ENCODE data around the gene ANAPC7. TPM values are rescaled to one million over a fixed set of nuclear protein-coding genes. Genes with fewer than 3 reads are reported as not detected.

ANAPC7 gene
- polyA plus RNA-seq, 1 donor (not counting 4 experiments of a cell fraction or from before 2014, with no cell fraction given): 68.2 TPM

DNA sequence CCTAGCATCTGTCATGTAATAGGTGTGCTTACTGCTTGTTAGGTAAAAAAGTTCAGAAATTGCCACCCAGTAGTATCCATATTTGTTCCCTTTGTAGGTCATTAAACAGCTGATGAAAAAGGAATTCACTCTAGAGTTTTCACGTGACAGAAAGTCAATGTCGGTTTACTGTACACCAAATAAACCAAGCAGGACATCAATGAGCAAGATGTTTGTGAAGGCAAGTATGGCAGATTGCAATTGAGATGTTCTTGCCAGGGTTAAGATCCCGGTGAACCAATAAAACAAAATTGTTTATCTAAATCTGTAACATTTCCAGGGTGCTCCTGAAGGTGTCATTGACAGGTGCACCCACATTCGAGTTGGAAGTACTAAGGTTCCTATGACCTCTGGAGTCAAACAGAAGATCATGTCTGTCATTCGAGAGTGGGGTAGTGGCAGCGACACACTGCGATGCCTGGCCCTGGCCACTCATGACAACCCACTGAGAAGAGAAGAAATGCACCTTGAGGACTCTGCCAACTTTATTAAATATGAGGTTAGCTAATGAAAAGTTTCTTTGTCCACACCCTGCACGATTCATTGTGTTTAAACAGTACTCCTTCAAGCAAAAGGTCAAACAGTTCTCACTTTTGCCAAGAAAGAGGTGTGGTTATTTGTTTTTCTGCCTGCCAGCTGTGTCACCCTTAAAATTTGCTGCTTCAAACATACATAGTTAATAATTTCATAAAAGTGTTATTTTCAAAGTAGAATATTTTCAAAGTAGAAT is 64.1 kb downstream of the ANAPC7 start:
- H3K36me3 ChIP-seq (ENCODE audit: control insufficient read depth in 2 of 2, extremely low read depth in 1 of 2, insufficient read depth in 2 of 2, low read length in 2 of 2): peaks cover 59 to 77% of the 10 kb centered on the region in 2 experiments
- no peak overlapping the region for H3K9ac ChIP-seq (ENCODE audit: control insufficient read depth, extremely low read depth, insufficient read depth, low read length)
- no peak overlapping the region for H3K4me2 ChIP-seq (ENCODE audit: control insufficient read depth, extremely low read depth, insufficient read depth, low read depth, low read length)
- dilution Hi-C loops (cut with MboI; ENCODE audit: extremely low pct_ligation_motif_present, low sequenced_read_pairs): no loop called here
- H3K79me2 ChIP-seq (ENCODE audit: control insufficient read depth, insufficient read depth, low read length): peaks cover 30% of the 10 kb centered on the region
- DNase-seq (ENCODE audit: low read depth, low spot score) (no peak), FAIRE-seq (peak; percentile 9)
- no peak overlapping the region for H3K4me3 ChIP-seq (ENCODE audit: control insufficient read depth in 2 of 3, extremely low read depth in 1 of 3, insufficient read depth in 2 of 3, low read depth in 1 of 3, low read length in 3 of 3)
- no peaks in the 10 kb centered on the region for H3K9me1 ChIP-seq (ENCODE audit: control insufficient read depth, extremely low read depth, insufficient read depth, low read length)
- no peak overlapping the region for H2AFZ ChIP-seq (ENCODE audit: control insufficient read depth, low read length)
- no peaks in the 10 kb centered on the region for H3K9me3 ChIP-seq (ENCODE audit: control insufficient read depth, low read depth, low read length)
- no peaks in the 10 kb centered on the region for H3K27me3 ChIP-seq (ENCODE audit: control insufficient read depth, extremely low read depth, insufficient read depth, low read length)
- peaks cover 22% of the 10 kb centered on the region for H3K4me1 ChIP-seq (ENCODE audit: control insufficient read depth, extremely low read depth, insufficient read depth, low read length)
- no peak overlapping the region for H3K27ac ChIP-seq (ENCODE audit: control insufficient read depth, insufficient read depth, low read length)
- H4K20me1 ChIP-seq (ENCODE audit: control insufficient read depth, extremely low read depth, insufficient read depth, low read length): no peaks in the 10 kb centered on the region
- TF ChIP-seq EZH2 (IDR thresholded peaks at IDR 0.05; ENCODE audit: low read length): no peak
- TF ChIP-seq, protein P1, sequence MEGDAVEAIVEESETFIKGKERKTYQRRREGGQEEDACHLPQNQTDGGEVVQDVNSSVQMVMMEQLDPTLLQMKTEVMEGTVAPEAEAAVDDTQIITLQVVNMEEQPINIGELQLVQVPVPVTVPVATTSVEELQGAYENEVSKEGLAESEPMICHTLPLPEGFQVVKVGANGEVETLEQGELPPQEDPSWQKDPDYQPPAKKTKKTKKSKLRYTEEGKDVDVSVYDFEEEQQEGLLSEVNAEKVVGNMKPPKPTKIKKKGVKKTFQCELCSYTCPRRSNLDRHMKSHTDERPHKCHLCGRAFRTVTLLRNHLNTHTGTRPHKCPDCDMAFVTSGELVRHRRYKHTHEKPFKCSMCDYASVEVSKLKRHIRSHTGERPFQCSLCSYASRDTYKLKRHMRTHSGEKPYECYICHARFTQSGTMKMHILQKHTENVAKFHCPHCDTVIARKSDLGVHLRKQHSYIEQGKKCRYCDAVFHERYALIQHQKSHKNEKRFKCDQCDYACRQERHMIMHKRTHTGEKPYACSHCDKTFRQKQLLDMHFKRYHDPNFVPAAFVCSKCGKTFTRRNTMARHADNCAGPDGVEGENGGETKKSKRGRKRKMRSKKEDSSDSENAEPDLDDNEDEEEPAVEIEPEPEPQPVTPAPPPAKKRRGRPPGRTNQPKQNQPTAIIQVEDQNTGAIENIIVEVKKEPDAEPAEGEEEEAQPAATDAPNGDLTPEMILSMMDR (optimal IDR thresholded peaks at IDR 0.05 in 1 of 3, IDR thresholded peaks at IDR 0.05 in 1 of 3, conservative IDR thresholded peaks at IDR 0.05 in 1 of 3; ENCODE audit: extremely low read depth in 1 of 3, insufficient read depth in 2 of 3, low read length in 3 of 3): no peak

DNA sequence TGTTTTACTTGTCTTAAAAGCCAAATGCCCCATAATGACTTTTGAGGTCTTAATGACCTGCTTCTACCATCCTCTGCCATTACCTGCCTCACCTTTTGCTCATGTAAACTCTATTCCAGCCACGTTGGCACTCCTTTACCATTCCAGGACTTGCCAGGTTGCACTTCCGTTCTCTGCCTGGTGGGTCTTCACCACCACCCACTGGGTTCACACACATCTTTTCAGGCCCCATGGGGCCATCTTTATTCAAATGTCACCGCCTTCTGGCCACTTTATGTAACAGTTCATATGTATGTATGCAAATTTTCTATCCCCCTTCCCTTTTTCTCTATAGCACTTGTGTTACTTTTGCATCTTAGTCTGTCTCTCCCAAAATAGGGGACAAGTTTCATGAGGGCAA is 64.8 kb downstream of the ANAPC7 start:
- TF ChIP-seq, protein P1 (optimal IDR thresholded peaks at IDR 0.05 in 1 of 3, IDR thresholded peaks at IDR 0.05 in 1 of 3, conservative IDR thresholded peaks at IDR 0.05 in 1 of 3; ENCODE audit: extremely low read depth in 1 of 3, insufficient read depth in 2 of 3, low read length in 3 of 3): peak in 1 of 3 experiments; percentile 18
- TF ChIP-seq EZH2 (IDR thresholded peaks at IDR 0.05; ENCODE audit: low read length): no peak
- DNase-seq (ENCODE audit: low read depth, low spot score): no peak
- Histone ChIP-seq H3K36me3 (ENCODE audit: control insufficient read depth in 2 of 2, extremely low read depth in 1 of 2, insufficient read depth in 2 of 2, low read length in 2 of 2) (peaks cover 58 to 77% of the 10 kb centered on the region in 2 experiments), H2AFZ (ENCODE audit: control insufficient read depth, low read length) (no peak overlapping the region), H3K27me3 (ENCODE audit: control insufficient read depth, extremely low read depth, insufficient read depth, low read length) (no peaks in the 10 kb centered on the region), H3K27ac (ENCODE audit: control insufficient read depth, insufficient read depth, low read length) (no peak overlapping the region), H3K79me2 (ENCODE audit: control insufficient read depth, insufficient read depth, low read length) (peaks cover 32% of the 10 kb centered on the region), H4K20me1 (ENCODE audit: control insufficient read depth, extremely low read depth, insufficient read depth, low read length) (peaks cover 3% of the 10 kb centered on the region), H3K9me3 (ENCODE audit: control insufficient read depth, low read depth, low read length) (no peaks in the 10 kb centered on the region), H3K4me2 (ENCODE audit: control insufficient read depth, extremely low read depth, insufficient read depth, low read depth, low read length) (no peak overlapping the region), H3K4me3 (ENCODE audit: control insufficient read depth in 2 of 3, extremely low read depth in 1 of 3, insufficient read depth in 2 of 3, low read depth in 1 of 3, low read length in 3 of 3) (no peak overlapping the region), H3K9ac (ENCODE audit: control insufficient read depth, extremely low read depth, insufficient read depth, low read length) (no peak overlapping the region), H3K4me1 (ENCODE audit: control insufficient read depth, extremely low read depth, insufficient read depth, low read length) (peaks cover 15% of the 10 kb centered on the region), H3K9me1 (ENCODE audit: control insufficient read depth, extremely low read depth, insufficient read depth, low read length) (no peaks in the 10 kb centered on the region)
- dilution Hi-C loops (cut with MboI; ENCODE audit: extremely low pct_ligation_motif_present, low sequenced_read_pairs): no loop called here
- FAIRE-seq: no peak
